SK-N-SH (cell line): ENCODE results near the gene BCL2L13. TPM values are rescaled to one million over a fixed set of nuclear protein-coding genes. Genes with fewer than 3 reads are reported as not detected.

Source experiments
- CTCF ChIA-PET: fragments of 300-600, 350-600 bp; formaldehyde crosslinking; extraction: SDS; loops from one replicate; lab custom pipeline; 2021; lab: Yijun Ruan, JAX
- POLR2A ChIA-PET: fragments of 350-600 bp; sonication (Branson Sonifier 250); formaldehyde crosslinking; extraction: SDS; loops from one replicate; lab custom pipeline; 2020; ENCODE audit warnings: antibody characterized with exemption, inconsistent platforms; lab: Yijun Ruan, JAX
- DNase-seq: peaks from one replicate; pipeline ENCODE4 v3.0.0; 2012
- H2AFZ ChIP-seq: fragments of 200-600 bp; sonication (generic); 2 replicates; pipeline ENCODE4 v1.8.1; 2016; ENCODE audit warnings: antibody characterized with exemption, mild to moderate bottlenecking, low read depth
- H3F3A ChIP-seq: fragments of 200-600 bp; sonication (generic); replicated peaks from 2 replicates; pipeline ENCODE3; 2016; ENCODE audit warnings: antibody characterized with exemption, mild to moderate bottlenecking; ENCODE audit not compliant: insufficient read depth
- H3K27ac ChIP-seq, 2 experiments: fragments of 200-500 bp in 1 of 2; fragments of 200-600 bp in 1 of 2; sonication (Bioruptor generic) in 1 of 2; sonication (generic), shearing (Covaris generic) in 1 of 2; 2 replicates each; pipeline versions ENCODE4 v1.5.1 to v1.6.1; 2014 to 2016; ENCODE audit warnings: low read depth in 2 of 2, inconsistent platforms in 1 of 2, low read length in 1 of 2, mild to moderate bottlenecking in 1 of 2, mixed read lengths in 1 of 2
- H3K27me3 ChIP-seq: fragments of 200-600 bp; sonication (generic), shearing (Covaris generic); 2 replicates; pipeline ENCODE4 v1.6.1; 2016; ENCODE audit warnings: mixed run types; ENCODE audit not compliant: insufficient read depth
- H3K36me3 ChIP-seq, 2 experiments: fragments of 200-500 bp in 1 of 2; fragments of 200-600 bp in 1 of 2; sonication (Bioruptor generic) in 1 of 2; sonication (generic) in 1 of 2; replicated peaks in 1 of 2; 2 replicates each; pipeline versions ENCODE3 to v1.5.1; 2014 to 2016; ENCODE audit warnings: low read length in 1 of 2, mild to moderate bottlenecking in 1 of 2; ENCODE audit not compliant: insufficient read depth in 2 of 2, control insufficient read depth in 1 of 2
- H3K4me1 ChIP-seq, 2 experiments: fragments of 200-500 bp in 1 of 2; fragments of 200-600 bp in 1 of 2; sonication (Bioruptor generic) in 1 of 2; sonication (generic), shearing (Covaris generic) in 1 of 2; 2 replicates each; pipeline versions ENCODE4 v1.5.1 to v1.6.1; 2014 to 2016; ENCODE audit warnings: low read depth in 1 of 2, low read length in 1 of 2, mixed run types in 1 of 2; ENCODE audit not compliant: insufficient read depth in 2 of 2, control insufficient read depth in 1 of 2
- H3K4me2 ChIP-seq: fragments of 200-600 bp; sonication (generic), shearing (Covaris generic); 2 replicates; pipeline ENCODE4 v1.6.1; 2017; ENCODE audit warnings: mixed run types
- H3K4me3 ChIP-seq, 2 experiments: fragments of 200-500 bp in 1 of 2; fragments of 200-600 bp in 1 of 2; sonication (Bioruptor generic) in 1 of 2; sonication (generic), shearing (Covaris generic) in 1 of 2; 2 replicates each; pipeline versions ENCODE4 v1.5.1 to v1.8.1; 2014 to 2016; ENCODE audit warnings: low read depth in 2 of 2, inconsistent platforms in 1 of 2, low read length in 1 of 2, mild to moderate bottlenecking in 1 of 2, mixed read lengths in 1 of 2, moderate library complexity in 1 of 2
- H3K79me2 ChIP-seq: fragments of 200-600 bp; sonication (generic); 2 replicates; pipeline ENCODE4 v1.8.1; 2017; ENCODE audit warnings: mild to moderate bottlenecking; ENCODE audit not compliant: insufficient read depth
- H3K9ac ChIP-seq: fragments of 200-600 bp; sonication (generic); 2 replicates; pipeline ENCODE4 v1.6.1; 2017; ENCODE audit warnings: mixed run types
- H3K9me2 ChIP-seq: fragments of 200-600 bp; sonication (generic); 2 replicates; pipeline ENCODE4 v1.6.1; 2017; ENCODE audit warnings: mixed run types
- H3K9me3 ChIP-seq: fragments of 200-600 bp; sonication (generic); 2 replicates; pipeline ENCODE4 v1.6.1; 2017; ENCODE audit warnings: mixed run types, mild to moderate bottlenecking, moderate library complexity
- H4K20me1 ChIP-seq: fragments of 200-600 bp; sonication (generic); 2 replicates; pipeline ENCODE4 v1.6.1; 2017; ENCODE audit warnings: mild to moderate bottlenecking, mixed run types; ENCODE audit not compliant: insufficient read depth
- ELF1 ChIP-seq: IDR thresholded peaks from 2 replicates; pipeline ENCODE4 v1.4.0; 2012
- EZH2phosphoT487 ChIP-seq: fragments of 200-600 bp; sonication (generic); IDR thresholded peaks from 2 replicates; pipeline ENCODE4 v1.6.1; 2017; ENCODE audit warnings: low read depth, mixed run types, mild to moderate bottlenecking, antibody characterized with exemption, moderate library complexity, borderline replicate concordance
- FOSL2 ChIP-seq: IDR thresholded peaks from 2 replicates; pipeline ENCODE4 v1.4.0; 2012; ENCODE audit warnings: low read depth, mild to moderate bottlenecking, moderate library complexity, borderline replicate concordance
- FOXM1 ChIP-seq: IDR thresholded peaks from 2 replicates; pipeline ENCODE4 v1.4.0; 2012; ENCODE audit warnings: low read depth, mild to moderate bottlenecking
- GABPA ChIP-seq: IDR thresholded peaks from 2 replicates; pipeline ENCODE4 v1.4.0; 2012; ENCODE audit warnings: low read depth, mild to moderate bottlenecking
- GATA2 ChIP-seq: sonication (generic); formaldehyde crosslinking; IDR thresholded peaks from 2 replicates; pipeline ENCODE4 v1.5.0; 2020; ENCODE audit warnings: mild to moderate bottlenecking, missing genetic modification reagents
- IRF3 ChIP-seq: fragments of 150-350 bp; IDR thresholded peaks from 2 replicates; pipeline ENCODE4 v1.6.1; 2016; ENCODE audit warnings: mild to moderate bottlenecking, low read depth, low read length
- MAX ChIP-seq: IDR thresholded peaks from 2 replicates; pipeline ENCODE4 v1.4.0; 2012; ENCODE audit warnings: low read depth
- SIN3A ChIP-seq: IDR thresholded peaks from 2 replicates; pipeline ENCODE4 v1.6.1; 2012; ENCODE audit warnings: low read depth, mild to moderate bottlenecking, low read length, moderate library complexity, borderline replicate concordance
- SMC3 ChIP-seq: IDR thresholded peaks from 2 replicates; pipeline ENCODE4 v1.6.1; 2012; ENCODE audit warnings: low read depth, low read length, improper control_type of control experiment
- TEAD4 ChIP-seq: IDR thresholded peaks from 2 replicates; pipeline ENCODE4 v1.4.0; 2012; ENCODE audit warnings: mild to moderate bottlenecking, borderline replicate concordance; ENCODE audit not compliant: insufficient read depth
- YY1 ChIP-seq: IDR thresholded peaks from 2 replicates; pipeline ENCODE4 v1.4.0; 2012; ENCODE audit warnings: low read depth, mild to moderate bottlenecking
- WGBS: methylation state at CpG from one replicate; pipeline ENCODE4 v1.1.6; 2017; ENCODE audit warnings: low lambda C conversion rate; 5-methylcytosine and 5-hydroxymethylcytosine counted together
- polyA plus RNA-seq, 3 experiments: library from polyadenylated mRNA; depleted of rRNA; stranded (reverse); fragments of >200 nt; gene quantifications; 2 replicates each; pipeline ENCODE4 v1.2.3, GENCODE V29; 2012
- TF ChIP-seq, protein P1 (sequence below): IDR thresholded peaks from 2 replicates; pipeline ENCODE4 v1.4.0; 2012; ENCODE audit warnings: low read depth, borderline replicate concordance

Gene BCL2L13
- polyA plus RNA-seq, 1 of the 3 experiments (the other 2 are of a cell fraction), result 37.1 TPM

GRCh38 chr22:17637490-17638181 lies 921 bp upstream of the BCL2L13 start:
- POLR2A ChIA-PET, result no interaction called here
- TF ChIP-seq TEAD4, result no peak
- TF ChIP-seq GATA2 (CRISPR knock-in tag), result 0 out of 2 replicates have a peak, but pooled peaks have one; percentile 12
- H3K4me1 ChIP-seq, result peaks cover 7 to 14% of the 10 kb centered on the region in 2 experiments; a peak in 2 of 4 replicates
- peak overlapping the region; percentile 62 to 93 for H3K4me3 ChIP-seq
- H3F3A ChIP-seq, result peaks cover 55% of the 10 kb centered on the region
- H3K27ac ChIP-seq, result peak overlapping the region; percentile 94 to 96
- H3K27me3 ChIP-seq, result no peaks in the 10 kb centered on the region
- CTCF ChIA-PET, result no interaction called here
- no peaks in the 10 kb centered on the region for H3K9me3 ChIP-seq
- peaks cover 0 to 8% of the 10 kb centered on the region in 2 experiments for H3K36me3 ChIP-seq
- H4K20me1 ChIP-seq, result no peaks in the 10 kb centered on the region
- 60% methylated on average over 10 of the region's 10 CpGs for WGBS
- H3K79me2 ChIP-seq, result peaks cover 39% of the 10 kb centered on the region
- H3K4me2 ChIP-seq, result peak overlapping the region; percentile 84
- no peaks in the 10 kb centered on the region for H3K9me2 ChIP-seq
- H2AFZ ChIP-seq, result peak overlapping the region; percentile 90
- no peak for DNase-seq
- peak overlapping the region; percentile 94 for H3K9ac ChIP-seq

DNA sequence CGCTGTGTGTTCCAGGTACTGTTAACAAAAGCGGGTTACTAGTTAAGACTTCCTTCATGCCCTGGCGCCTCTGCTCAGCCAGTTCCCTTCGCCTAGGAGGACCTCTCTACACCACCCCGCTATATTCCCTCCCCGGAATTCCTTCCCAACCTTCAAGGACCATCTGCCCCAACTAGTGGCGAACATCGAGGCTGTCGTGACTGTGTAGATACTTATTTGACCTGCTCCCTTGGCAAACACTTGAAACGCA lies 450 bp upstream of the BCL2L13 start:
- peak overlapping the region; percentile 90 for H2AFZ ChIP-seq
- peaks cover 44% of the 10 kb centered on the region for H3K79me2 ChIP-seq
- H3K4me3 ChIP-seq, result peak overlapping the region; percentile 62 to 93
- no peaks in the 10 kb centered on the region for H3K27me3 ChIP-seq
- TF ChIP-seq YY1, result no peak
- TF ChIP-seq FOXM1, result no peak
- TF ChIP-seq SMC3, result no peak
- TF ChIP-seq EZH2phosphoT487, result no peak
- no peak for TF ChIP-seq IRF3
- TF ChIP-seq MAX, result no peak
- TF ChIP-seq FOSL2, result no peak
- no peak for TF ChIP-seq ELF1
- TF ChIP-seq, protein P1, sequence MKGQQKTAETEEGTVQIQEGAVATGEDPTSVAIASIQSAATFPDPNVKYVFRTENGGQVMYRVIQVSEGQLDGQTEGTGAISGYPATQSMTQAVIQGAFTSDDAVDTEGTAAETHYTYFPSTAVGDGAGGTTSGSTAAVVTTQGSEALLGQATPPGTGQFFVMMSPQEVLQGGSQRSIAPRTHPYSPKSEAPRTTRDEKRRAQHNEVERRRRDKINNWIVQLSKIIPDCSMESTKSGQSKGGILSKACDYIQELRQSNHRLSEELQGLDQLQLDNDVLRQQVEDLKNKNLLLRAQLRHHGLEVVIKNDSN, result no peak
- no peak for TF ChIP-seq GABPA
- TF ChIP-seq SIN3A, result no peak
- no peak for DNase-seq
- ChIA-PET POLR2A (no interaction called here), CTCF (interaction anchor here (1.4 kb wide), 1 partner anchor 79 kb away, joined by 4 read pairs; no protein-coding TSS in a partner anchor)
- H3F3A ChIP-seq, result peaks cover 50% of the 10 kb centered on the region
- peaks cover 7 to 10% of the 10 kb centered on the region in 2 experiments; a peak in 1 of 4 replicates for H3K4me1 ChIP-seq
- WGBS, result 3% methylated on average over 10 of the region's 10 CpGs
- no peaks in the 10 kb centered on the region for H3K9me3 ChIP-seq
- H3K4me2 ChIP-seq, result peak overlapping the region; percentile 84
- H4K20me1 ChIP-seq, result no peaks in the 10 kb centered on the region
- H3K9me2 ChIP-seq, result no peaks in the 10 kb centered on the region
- H3K9ac ChIP-seq, result peak overlapping the region; percentile 94
- peak overlapping the region; percentile 94 to 96 for H3K27ac ChIP-seq
- H3K36me3 ChIP-seq, result peaks cover 0 to 10% of the 10 kb centered on the region in 2 experiments
